ENCODE data around the gene TRIP11.

The TRIP11 gene

DNA sequence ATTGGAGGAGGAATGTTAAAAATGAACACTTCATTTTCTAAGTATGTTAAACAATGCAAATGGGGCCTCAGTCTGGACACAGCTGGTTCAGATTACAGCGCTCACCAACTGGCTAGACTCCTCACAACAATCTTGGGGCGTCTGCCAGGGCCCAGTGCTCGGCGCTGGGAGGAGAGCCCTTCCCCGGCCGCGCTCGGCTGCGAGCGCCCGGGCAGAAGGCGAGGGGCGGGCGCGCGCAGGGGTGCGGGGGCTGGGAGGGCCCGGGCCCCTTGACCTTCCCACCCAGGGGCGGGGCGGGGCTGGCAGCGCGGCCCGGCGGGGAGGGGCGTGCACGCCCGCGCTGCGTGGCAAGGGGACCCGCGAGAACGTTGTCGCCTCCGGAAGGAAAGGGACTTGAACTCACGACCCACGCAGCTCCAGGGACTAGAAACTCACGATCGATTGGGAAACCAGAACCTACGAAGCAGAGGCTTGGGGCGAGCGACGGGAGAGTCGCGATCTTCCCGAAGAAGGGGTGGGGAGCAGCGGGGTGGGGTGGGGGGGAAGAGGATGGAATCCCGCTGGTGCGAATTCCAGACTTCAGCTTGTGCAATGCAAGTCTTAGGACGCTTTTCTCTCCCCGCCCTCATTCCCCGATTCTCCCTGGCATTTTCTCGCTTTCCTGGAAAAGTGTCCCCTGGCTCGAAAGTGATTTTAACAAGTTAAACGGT lies 92.2 kb downstream of the TRIP11 start, which contains the start of gene FBLN5:
Gene FBLN5, minus strand, starts transcription at position 220 of the 710 bp plus-strand sequence. CDS start 465 bp downstream, outside the sequence.
- Histone ChIP-seq H3K9ac (ENCODE audit: low read length) (peak within 1 kb of the TSS; percentile 97), H3K27me3 (replicated peaks; ENCODE audit: control insufficient read depth, insufficient read depth, low read length) (no peaks in the 10 kb centered on the region), H3K36me3 (ENCODE audit: control insufficient read depth, insufficient read depth, low read length, severe bottlenecking) (no peaks in the 10 kb centered on the region), H3K9me3 (ENCODE audit: control insufficient read depth, low read length) (no peaks in the 10 kb centered on the region), H3K4me3 (ENCODE audit: low read length) (peak within 1 kb of the TSS; percentile 96), H3K4me1 (ENCODE audit: control insufficient read depth, insufficient read depth, low read length) (peaks cover 28% of the 10 kb centered on the region)
- peak; percentile 97 for DNase-seq (ENCODE audit: low read depth)

- DNase-seq (ENCODE audit: low read depth): peak; percentile 74
- Histone ChIP-seq H3K36me3 (ENCODE audit: control insufficient read depth, insufficient read depth, low read length, severe bottlenecking) (peaks cover under 1% of the 10 kb centered on the region), H3K27me3 (replicated peaks; ENCODE audit: control insufficient read depth, insufficient read depth, low read length) (no peaks in the 10 kb centered on the region), H3K4me3 (ENCODE audit: low read length) (peak overlapping the region; percentile 96), H3K9ac (ENCODE audit: low read length) (peak overlapping the region; percentile 97), H3K9me3 (ENCODE audit: control insufficient read depth, low read length) (no peaks in the 10 kb centered on the region), H3K4me1 (ENCODE audit: control insufficient read depth, insufficient read depth, low read length) (peaks cover 28% of the 10 kb centered on the region)
These were observed 93.0 kb downstream of the TRIP11 start for GRCh38 chr14:91946622-91947474.

DNA sequence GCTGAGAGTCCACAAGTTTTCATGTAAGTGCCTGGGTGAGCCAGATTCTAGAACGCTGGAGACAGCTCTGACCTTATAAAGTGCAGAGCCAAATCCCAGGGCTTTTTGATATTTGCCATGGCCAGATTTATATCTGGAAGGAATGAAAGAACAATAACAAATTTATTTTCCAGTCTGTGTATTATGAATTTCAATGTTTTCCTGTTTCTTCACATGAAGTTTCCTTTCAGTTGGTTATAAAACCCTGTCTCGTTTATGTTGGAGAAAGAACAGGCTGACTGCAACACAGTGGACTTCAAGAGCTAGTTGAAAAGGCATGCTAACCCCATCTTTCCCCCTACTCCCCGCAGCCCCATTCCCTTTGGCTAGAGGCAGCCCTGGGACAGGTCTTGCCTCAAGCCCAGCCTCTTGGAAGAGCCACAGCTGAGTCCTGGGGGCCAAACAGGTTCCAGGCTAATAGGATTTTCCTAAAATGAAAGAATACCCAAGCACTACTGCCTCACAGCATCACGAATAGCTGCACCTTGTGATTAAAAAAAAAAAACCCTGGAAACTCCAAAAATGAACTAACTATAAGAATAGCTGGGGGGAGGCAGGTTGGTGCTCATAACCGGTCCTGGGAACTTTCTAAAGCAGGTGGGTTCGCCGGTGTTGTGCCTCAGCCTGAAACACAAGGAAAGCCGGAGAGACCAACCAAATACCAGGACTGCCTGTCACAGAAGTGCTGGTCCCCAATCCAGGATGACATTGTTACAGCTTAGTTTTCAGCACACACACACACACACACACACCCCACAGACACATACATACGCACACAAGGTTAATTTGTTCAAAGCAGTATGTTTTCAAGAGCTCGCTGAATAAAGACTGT lies 93.9 kb downstream of the TRIP11 start:
- Histone ChIP-seq H3K27me3 (replicated peaks; ENCODE audit: control insufficient read depth, insufficient read depth, low read length) (no peaks in the 10 kb centered on the region), H3K4me3 (ENCODE audit: low read length) (peak overlapping the region; percentile 96)

GRCh38 chr14:91942946-91943345 lies 96.9 kb downstream of the TRIP11 start:
- DNase-seq (ENCODE audit: low read depth): no peak
- H3K27me3 ChIP-seq (replicated peaks; ENCODE audit: control insufficient read depth, insufficient read depth, low read length): no peaks in the 10 kb centered on the region
- H3K9me3 ChIP-seq (ENCODE audit: control insufficient read depth, low read length): peaks cover 3% of the 10 kb centered on the region
- H3K4me1 ChIP-seq (ENCODE audit: control insufficient read depth, insufficient read depth, low read length): peaks cover 22% of the 10 kb centered on the region
- no peak overlapping the region for H3K4me3 ChIP-seq (ENCODE audit: low read length)
- H3K36me3 ChIP-seq (ENCODE audit: control insufficient read depth, insufficient read depth, low read length, severe bottlenecking): peaks cover 35% of the 10 kb centered on the region
- no peak overlapping the region for H3K9ac ChIP-seq (ENCODE audit: low read length)

More for the DNA sequence above, 93.9 kb downstream of the TRIP11 start:
- Histone ChIP-seq H3K9me3 (ENCODE audit: control insufficient read depth, low read length) (no peaks in the 10 kb centered on the region), H3K36me3 (ENCODE audit: control insufficient read depth, insufficient read depth, low read length, severe bottlenecking) (peaks cover 9% of the 10 kb centered on the region), H3K9ac (ENCODE audit: low read length) (peak overlapping the region; percentile 97), H3K4me1 (ENCODE audit: control insufficient read depth, insufficient read depth, low read length) (peaks cover 28% of the 10 kb centered on the region)
- DNase-seq (ENCODE audit: low read depth): peak; percentile 51

- no peak for DNase-seq (ENCODE audit: low read depth)
These were observed 97.7 kb downstream of the TRIP11 start for GRCh38 chr14:91942128-91942527.

DNA sequence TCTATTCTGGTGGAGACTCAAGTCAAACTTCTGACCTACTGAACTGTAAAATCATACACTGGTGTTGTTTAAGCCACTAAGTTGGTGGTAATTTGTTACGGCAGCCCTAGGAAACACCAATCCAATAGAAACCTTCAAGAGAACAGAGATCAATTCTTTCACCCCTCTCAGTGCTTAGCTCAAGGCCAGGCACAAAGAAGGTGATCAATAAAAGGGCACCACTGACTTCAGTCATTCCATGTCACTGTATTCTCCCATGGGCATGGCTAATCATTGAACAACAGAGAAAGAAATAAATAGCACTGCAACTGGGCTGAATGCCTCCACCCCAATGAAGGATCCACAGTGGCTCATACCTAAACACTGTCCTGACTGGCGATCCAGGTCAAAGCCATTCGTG lies 99.7 kb downstream of the TRIP11 start:
- no peak for DNase-seq (ENCODE audit: low read depth)
- peaks cover 63% of the 10 kb centered on the region for H3K36me3 ChIP-seq (ENCODE audit: control insufficient read depth, insufficient read depth, low read length, severe bottlenecking)
- no peak overlapping the region for H3K9ac ChIP-seq (ENCODE audit: low read length)
- H3K27me3 ChIP-seq (replicated peaks; ENCODE audit: control insufficient read depth, insufficient read depth, low read length): no peaks in the 10 kb centered on the region
- H3K4me1 ChIP-seq (ENCODE audit: control insufficient read depth, insufficient read depth, low read length): peaks cover 16% of the 10 kb centered on the region
- H3K9me3 ChIP-seq (ENCODE audit: control insufficient read depth, low read length): peaks cover 3% of the 10 kb centered on the region
- no peak overlapping the region for H3K4me3 ChIP-seq (ENCODE audit: low read length)

More at GRCh38 chr14:91942128-91942527, 97.7 kb downstream of the TRIP11 start:
- Histone ChIP-seq H3K4me1 (ENCODE audit: control insufficient read depth, insufficient read depth, low read length) (peaks cover 21% of the 10 kb centered on the region), H3K27me3 (replicated peaks; ENCODE audit: control insufficient read depth, insufficient read depth, low read length) (no peaks in the 10 kb centered on the region), H3K9ac (ENCODE audit: low read length) (no peak overlapping the region), H3K36me3 (ENCODE audit: control insufficient read depth, insufficient read depth, low read length, severe bottlenecking) (peaks cover 44% of the 10 kb centered on the region), H3K4me3 (ENCODE audit: low read length) (no peak overlapping the region), H3K9me3 (ENCODE audit: control insufficient read depth, low read length) (peaks cover 3% of the 10 kb centered on the region)

- Histone ChIP-seq H3K36me3 (ENCODE audit: control insufficient read depth, insufficient read depth, low read length, severe bottlenecking) (peaks cover 74% of the 10 kb centered on the region), H3K4me1 (ENCODE audit: control insufficient read depth, insufficient read depth, low read length) (peaks cover 25% of the 10 kb centered on the region), H3K9ac (ENCODE audit: low read length) (no peak overlapping the region)
These were observed 104.3 kb downstream of the TRIP11 start for GRCh38 chr14:91935586-91935985.

GRCh38 chr14:91934554-91935285 lies 105.1 kb downstream of the TRIP11 start:
- H3K27me3 ChIP-seq (replicated peaks; ENCODE audit: control insufficient read depth, insufficient read depth, low read length): no peaks in the 10 kb centered on the region
- DNase-seq (ENCODE audit: low read depth): no peak
- H3K36me3 ChIP-seq (ENCODE audit: control insufficient read depth, insufficient read depth, low read length, severe bottlenecking): peaks cover 69% of the 10 kb centered on the region
- peaks cover 30% of the 10 kb centered on the region for H3K4me1 ChIP-seq (ENCODE audit: control insufficient read depth, insufficient read depth, low read length)
- H3K9ac ChIP-seq (ENCODE audit: low read length): no peak overlapping the region
- H3K4me3 ChIP-seq (ENCODE audit: low read length): no peak overlapping the region
- no peaks in the 10 kb centered on the region for H3K9me3 ChIP-seq (ENCODE audit: control insufficient read depth, low read length)

More at GRCh38 chr14:91935586-91935985, 104.3 kb downstream of the TRIP11 start:
- DNase-seq (ENCODE audit: low read depth): no peak
- H3K4me3 ChIP-seq (ENCODE audit: low read length): no peak overlapping the region
- no peaks in the 10 kb centered on the region for H3K27me3 ChIP-seq (replicated peaks; ENCODE audit: control insufficient read depth, insufficient read depth, low read length)
- peaks cover 3% of the 10 kb centered on the region for H3K9me3 ChIP-seq (ENCODE audit: control insufficient read depth, low read length)

DNA sequence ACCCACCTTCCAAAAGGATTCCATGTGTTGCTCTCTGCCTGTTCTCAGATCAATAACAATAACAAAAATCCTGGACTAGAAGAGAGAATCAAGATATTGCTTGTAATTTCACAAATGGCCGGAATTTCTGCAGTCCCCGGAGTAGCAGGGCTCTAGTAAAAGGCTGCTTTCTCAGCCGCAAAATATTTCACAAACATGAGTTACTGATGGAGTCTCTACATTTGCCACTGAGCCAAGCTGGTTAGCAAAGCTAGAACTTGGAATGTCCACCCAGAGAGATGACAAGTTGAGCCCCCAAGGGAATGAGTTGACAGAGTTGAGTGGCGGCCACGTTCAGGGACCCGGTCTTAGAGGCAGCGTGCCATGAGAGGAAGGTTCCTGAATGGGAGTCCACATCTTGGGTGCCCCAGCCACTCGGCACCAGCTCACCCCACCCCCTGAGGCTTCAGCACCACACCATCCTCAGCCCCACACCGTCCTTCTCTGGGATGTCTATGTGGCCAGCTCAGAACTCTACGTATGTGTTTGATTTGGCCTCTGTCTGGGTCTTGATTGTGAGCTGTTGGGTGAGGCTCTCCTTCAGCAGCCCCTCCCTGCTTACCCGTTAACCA lies 108.3 kb downstream of the TRIP11 start:
- H3K4me1 ChIP-seq (ENCODE audit: control insufficient read depth, insufficient read depth, low read length): peaks cover 51% of the 10 kb centered on the region
- peak overlapping the region; percentile 29 for H3K4me3 ChIP-seq (ENCODE audit: low read length)
- DNase-seq (ENCODE audit: low read depth): no peak

DNA sequence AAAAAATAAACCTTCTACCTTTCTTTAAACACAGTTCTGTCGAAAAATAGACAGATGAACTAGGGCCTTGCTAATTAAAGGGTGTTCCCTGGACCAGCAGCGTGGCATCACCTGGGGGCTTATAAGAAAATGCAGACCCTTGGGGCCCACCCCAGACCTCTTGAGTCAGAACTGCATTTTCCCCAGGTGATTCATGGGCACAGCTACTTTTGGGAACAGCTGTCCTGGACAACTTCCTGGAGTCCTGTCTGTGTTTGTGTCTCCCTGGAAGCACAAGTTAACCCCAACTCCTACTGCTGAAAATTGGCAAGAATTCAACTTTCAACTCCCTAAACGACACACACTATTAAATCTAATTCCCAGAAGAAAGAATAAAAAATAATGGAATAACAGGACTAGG lies 110.2 kb downstream of the TRIP11 start:
- H3K9me3 ChIP-seq (ENCODE audit: control insufficient read depth, low read length): no peaks in the 10 kb centered on the region
- peaks cover 62% of the 10 kb centered on the region for H3K4me1 ChIP-seq (ENCODE audit: control insufficient read depth, insufficient read depth, low read length)
- H3K36me3 ChIP-seq (ENCODE audit: control insufficient read depth, insufficient read depth, low read length, severe bottlenecking): peaks cover 38% of the 10 kb centered on the region
- H3K27me3 ChIP-seq (replicated peaks; ENCODE audit: control insufficient read depth, insufficient read depth, low read length): no peaks in the 10 kb centered on the region
- no peak for DNase-seq (ENCODE audit: low read depth)
- H3K4me3 ChIP-seq (ENCODE audit: low read length): no peak overlapping the region
- H3K9ac ChIP-seq (ENCODE audit: low read length): no peak overlapping the region

More for the DNA sequence above, 108.3 kb downstream of the TRIP11 start:
- Histone ChIP-seq H3K27me3 (replicated peaks; ENCODE audit: control insufficient read depth, insufficient read depth, low read length) (no peaks in the 10 kb centered on the region), H3K36me3 (ENCODE audit: control insufficient read depth, insufficient read depth, low read length, severe bottlenecking) (peaks cover 47% of the 10 kb centered on the region), H3K9me3 (ENCODE audit: control insufficient read depth, low read length) (no peaks in the 10 kb centered on the region), H3K9ac (ENCODE audit: low read length) (no peak overlapping the region)

All from adipocyte (in vitro differentiated cells).